GM18508 (cell line): Measurements from ENCODE around the gene CDK12.
"Not testable (repeated sequence)": the region's sequence is repeated elsewhere in the genome, so short reads cannot be mapped to it uniquely, and the experiment has no call there.

ENCODE experiments used
- ATAC-seq: cut with Tn5 transposase; IDR thresholded peaks from one replicate; pipeline ENCODE4 v1.9.1; 2021; ENCODE audit warnings: moderate number of reproducible peaks; ENCODE audit not compliant: insufficient read depth, unreplicated experiment

The CDK12 gene

DNA sequence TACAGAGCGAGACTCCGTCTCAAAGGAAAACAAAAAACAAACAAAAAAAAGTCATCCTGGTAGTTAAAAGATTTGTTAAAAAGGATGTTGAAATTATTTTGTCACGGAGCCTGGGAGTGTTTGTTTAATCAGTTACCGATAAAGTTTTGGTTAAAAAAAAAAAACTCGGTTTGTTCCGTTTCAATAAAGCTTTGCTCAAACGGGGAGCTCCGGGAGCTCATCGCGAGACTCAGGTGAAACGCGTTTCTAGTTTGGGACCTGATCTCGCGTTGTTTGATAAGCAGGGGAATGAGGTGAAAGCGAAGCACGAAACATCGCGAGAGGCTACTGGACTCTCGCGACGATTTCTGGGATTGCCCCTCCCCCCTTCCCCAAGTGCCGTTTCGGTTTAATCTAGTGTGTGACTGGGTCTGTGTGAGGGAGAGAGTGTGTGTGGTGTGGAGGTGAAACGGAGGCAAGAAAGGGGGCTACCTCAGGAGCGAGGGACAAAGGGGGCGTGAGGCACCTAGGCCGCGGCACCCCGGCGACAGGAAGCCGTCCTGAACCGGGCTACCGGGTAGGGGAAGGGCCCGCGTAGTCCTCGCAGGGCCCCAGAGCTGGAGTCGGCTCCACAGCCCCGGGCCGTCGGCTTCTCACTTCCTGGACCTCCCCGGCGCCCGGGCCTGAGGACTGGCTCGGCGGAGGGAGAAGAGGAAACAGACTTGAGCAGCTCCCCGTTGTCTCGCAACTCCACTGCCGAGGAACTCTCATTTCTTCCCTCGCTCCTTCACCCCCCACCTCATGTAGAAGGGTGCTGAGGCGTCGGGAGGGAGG is at the start of gene CDK12:
Gene CDK12, plus strand, starts transcription at position 374 of the 813 bp plus-strand sequence. CDS start 586 bp downstream, outside the sequence.
- ATAC-seq, result peak; percentile 53

DNA sequence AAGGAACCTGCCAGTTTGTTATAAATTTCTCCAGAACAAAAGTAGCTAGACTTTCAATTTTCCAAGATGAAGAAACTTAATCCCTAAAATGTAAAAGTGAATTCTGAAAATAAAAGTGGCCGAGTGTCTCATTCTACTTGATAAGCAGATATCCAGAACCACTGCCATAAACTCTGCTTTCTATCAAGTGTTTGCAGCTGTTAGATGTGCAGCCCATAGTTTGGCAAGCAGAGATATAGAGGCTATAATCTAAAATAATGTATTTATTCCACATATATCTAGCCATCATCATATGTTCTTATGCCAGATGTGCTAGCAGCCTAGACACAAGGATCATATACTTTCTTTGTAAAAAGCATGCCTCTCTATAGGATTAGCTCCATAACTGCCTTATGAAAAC is 45.1 kb upstream of the CDK12 start:
- ATAC-seq, result no peak

DNA sequence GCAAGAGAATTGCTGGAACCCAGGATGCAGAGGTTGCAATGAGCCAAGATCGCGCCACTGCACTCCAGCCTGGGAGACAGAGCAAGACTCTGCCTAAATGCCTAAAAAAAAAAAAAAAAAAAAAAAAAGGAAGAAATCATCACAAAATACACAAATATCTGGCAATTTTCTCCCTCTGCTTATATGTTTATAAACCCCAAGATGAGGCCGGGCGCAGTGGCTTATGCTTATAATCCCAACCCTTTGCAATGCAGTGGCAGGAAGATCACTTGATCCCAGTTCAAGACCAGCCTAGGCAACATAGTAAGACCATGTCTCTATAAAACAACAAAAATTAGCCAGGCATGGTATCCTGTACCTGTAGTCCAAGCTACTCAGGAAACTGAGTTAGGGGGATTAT is 31.7 kb upstream of the CDK12 start:
- ATAC-seq, result no peak

DNA sequence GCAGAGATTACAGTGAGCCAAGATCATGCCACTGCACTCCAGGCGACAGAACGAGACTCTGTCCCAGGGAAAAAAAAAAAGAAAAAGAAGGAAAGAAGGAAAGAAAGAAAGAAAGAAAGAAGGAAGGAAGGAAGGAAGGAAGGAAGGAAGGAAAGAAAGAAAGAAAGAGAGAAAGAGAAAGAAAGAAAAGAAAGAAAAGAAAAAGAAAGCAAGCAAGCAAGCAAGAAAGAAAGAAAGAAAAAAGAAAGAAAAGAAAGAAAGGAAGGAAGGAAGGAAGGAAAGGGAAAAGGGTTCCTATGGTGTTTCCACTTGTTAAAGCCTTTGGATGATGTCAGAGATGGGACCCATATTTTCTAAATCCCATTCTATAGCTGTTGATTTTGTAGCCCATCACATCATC is 21.4 kb upstream of the CDK12 start:
- not testable (repeated sequence) for ATAC-seq

DNA sequence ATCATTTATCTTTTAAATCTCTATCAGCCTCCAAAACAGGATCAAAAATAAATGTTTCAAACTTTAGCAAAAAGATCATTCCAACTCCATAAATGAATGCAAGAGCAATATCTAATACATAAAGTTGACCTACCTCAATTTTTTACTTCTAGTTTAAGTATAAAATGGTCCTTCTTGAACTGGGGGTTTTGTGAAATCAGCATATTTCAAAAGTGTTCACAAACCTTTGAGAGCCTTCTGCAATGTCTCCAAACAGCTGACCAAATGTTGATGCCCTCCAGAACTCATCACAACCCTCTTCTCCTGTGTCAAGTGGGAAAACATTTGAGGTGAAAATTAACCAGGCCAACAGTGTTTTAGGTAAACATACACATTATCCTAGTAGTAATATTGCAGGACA is 18.0 kb upstream of the CDK12 start:
- no peak for ATAC-seq

DNA sequence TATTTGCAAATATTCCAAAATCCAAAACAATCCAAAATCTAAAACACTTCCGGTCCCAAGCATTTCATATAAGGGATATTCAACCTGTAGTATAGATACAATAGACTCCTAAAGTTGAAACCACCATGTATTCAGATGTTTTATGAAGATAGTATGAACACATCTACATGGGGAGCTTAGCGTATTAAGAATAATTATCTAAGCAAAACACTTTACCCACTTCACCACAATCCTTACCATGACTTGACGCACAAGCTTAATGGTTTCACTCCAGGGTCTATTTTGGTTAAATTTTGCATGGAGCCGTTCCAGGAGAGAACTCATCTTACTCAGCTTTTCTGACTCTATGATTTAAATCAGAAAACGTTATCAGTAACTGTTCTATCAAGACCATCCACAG is 13.7 kb upstream of the CDK12 start:
- no peak for ATAC-seq

DNA sequence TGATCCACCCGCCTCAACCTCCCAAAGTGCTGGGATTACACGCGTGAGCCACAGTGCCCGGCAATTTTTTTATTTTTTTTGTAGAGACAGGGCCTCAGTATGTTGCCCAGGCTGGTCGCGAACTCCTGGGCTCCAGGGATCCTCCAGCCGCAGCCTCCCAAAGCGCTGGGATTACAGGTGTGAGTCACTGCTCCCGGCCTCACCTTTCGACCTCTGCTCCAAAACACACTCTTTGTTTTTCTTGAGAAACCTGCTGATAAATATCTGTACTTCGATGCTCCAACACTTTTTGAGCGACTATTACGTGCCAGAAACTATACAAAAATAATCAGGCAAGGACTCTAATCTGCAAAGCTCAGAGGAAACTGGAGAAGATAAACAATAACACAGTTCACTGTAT is 11.2 kb upstream of the CDK12 start:
- no peak for ATAC-seq

DNA sequence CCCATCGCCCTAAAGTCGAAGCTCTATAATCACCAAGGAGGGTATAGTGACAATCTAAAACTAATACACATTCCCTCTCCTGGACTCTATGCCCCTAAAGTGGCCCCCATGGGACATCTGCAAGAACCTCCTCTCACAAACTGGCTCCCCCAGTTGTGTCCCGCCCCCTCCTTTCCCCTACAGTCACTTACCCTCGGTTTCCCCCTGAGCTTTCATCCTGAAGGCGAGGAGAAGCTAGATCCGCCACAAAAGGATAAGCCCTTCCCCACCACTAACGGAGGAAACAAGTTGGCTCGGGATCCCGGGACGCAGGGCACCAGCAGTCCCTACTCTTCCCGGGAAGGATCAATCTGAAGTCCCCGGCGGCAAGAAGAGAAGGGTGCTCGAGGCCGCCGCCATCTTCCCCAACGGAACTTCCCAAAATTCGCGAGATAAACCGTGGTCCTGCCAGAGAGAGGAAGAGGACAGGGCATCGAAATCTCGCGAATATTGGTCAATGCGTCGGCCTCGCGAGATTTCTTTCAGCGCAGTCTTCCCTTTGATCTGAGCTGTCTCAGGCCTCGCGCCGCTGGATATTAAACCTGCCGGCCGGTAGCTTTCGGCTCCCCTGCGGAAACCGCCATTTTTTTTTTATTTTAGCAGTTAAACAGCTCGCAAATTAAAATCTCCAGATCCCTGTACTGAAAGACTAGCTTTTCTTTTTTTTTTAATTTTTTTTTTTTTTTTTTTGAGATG is 10.3 kb upstream of the CDK12 start, which contains the start of gene MED1:
Gene MED1, minus strand, starts transcription at position 417 of the 735 bp plus-strand sequence. Its CDS starts 201 bp downstream, at position 216.
- ATAC-seq, result peak; percentile 68

DNA sequence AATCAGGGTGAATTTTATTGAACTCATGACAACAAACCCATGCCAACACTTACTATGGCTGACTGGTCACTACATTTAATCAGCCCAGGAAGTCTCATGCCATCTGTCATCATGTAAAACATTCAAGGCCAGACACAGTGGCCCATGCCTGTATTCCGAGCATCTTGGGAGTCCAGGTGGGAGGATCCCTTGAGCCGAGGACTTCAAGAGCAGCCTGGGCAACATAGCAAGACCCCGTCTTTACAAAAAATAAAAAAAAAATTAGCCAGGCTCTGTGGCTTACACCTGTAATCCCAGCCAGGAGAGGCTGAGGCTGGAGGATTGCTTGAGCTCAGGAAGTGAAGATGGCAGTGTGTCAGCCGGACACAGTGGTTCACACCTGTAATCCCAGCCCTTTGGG is 5.4 kb upstream of the CDK12 start:
- ATAC-seq, result no peak

DNA sequence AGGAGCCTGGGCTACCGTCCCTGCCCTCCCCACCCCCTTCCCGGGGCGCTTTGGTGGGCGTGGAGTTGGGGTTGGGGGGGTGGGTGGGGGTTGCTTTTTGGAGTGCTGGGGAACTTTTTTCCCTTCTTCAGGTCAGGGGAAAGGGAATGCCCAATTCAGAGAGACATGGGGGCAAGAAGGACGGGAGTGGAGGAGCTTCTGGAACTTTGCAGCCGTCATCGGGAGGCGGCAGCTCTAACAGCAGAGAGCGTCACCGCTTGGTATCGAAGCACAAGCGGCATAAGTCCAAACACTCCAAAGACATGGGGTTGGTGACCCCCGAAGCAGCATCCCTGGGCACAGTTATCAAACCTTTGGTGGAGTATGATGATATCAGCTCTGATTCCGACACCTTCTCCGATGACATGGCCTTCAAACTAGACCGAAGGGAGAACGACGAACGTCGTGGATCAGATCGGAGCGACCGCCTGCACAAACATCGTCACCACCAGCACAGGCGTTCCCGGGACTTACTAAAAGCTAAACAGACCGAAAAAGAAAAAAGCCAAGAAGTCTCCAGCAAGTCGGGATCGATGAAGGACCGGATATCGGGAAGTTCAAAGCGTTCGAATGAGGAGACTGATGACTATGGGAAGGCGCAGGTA is 762 bp downstream of the CDK12 start:
- ATAC-seq, result no peak

DNA sequence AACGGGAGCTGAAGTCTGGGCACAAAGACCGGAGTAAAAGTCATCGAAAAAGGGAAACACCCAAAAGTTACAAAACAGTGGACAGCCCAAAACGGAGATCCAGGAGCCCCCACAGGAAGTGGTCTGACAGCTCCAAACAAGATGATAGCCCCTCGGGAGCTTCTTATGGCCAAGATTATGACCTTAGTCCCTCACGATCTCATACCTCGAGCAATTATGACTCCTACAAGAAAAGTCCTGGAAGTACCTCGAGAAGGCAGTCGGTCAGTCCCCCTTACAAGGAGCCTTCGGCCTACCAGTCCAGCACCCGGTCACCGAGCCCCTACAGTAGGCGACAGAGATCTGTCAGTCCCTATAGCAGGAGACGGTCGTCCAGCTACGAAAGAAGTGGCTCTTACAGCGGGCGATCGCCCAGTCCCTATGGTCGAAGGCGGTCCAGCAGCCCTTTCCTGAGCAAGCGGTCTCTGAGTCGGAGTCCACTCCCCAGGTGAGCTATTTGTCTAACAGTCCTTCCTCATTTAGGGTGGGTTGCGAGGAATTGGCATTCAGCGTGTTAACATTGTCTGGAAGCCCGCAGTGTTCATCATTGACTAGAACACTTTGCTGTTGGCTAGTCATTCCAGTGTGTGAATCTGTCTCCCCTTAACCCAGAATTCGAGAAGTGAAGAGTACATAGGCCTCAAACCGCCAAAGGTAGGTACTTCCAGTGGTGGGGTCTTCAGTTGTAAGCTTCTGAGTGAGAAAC is 1.5 kb downstream of the CDK12 start:
- no peak for ATAC-seq

DNA sequence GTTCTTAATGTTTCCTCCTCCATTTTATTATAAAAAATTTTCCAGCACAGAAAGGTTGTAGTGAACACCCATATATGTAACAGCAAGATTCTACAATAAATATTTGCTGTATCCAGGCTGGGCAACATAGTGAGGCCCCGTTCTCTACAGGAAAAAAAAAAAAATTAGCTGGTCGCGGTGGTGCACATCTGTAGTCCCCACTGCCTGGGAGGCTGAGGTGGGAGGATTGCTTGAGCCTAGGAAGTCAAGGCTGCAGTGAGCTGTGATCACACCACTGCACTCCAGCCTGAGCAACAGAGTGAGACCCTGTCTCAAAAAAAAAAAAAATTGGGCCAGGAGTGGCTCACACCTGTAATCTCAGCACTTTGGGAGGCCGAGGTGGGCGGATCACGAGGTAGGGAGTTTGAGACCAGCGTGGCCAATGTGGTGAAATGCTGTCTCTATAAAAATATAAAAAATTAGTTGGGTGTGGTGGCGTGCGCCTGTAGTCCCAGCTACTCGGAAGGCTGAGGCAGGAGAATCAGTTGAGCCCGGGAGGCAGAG is 3.4 kb downstream of the CDK12 start:
- not testable (repeated sequence) for ATAC-seq

DNA sequence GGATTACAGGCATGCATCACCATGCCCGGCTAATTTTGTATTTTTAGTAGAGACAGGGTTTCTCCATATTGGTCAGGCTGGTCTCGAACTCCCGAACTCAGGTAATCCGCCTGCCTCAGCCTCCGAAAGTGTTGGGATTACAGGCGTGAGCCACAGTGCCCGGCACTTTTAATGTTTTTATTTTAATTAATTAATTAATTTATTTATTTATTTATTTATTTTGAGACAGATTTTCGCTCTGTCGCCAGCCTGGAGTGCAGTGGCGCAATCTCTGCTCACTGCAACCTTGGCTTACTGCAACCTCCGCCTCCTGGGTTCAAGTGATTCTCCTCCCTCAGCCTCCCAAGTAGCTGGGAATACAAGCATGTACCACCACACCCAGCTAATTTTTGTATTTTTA is 7.3 kb downstream of the CDK12 start:
- not testable (repeated sequence) for ATAC-seq

DNA sequence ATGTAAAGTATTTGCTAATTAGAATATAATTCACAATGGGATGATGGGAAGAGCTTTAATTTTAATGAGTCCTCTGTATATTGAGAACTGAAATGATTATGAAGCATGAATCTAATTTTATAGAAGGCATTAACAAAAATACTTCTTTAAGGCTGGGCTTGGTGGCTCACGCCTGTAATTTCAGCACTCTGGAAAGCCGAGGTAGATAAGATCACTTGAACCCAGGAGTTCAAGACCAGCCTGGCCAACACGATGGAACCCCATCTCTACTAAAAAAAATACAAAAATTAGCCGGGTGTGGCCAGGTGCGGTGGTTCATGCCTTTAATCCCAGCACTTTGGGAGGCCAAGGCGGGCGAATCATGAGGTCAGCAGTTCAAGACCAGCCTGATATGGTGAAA is 12.0 kb downstream of the CDK12 start:
- no peak for ATAC-seq

DNA sequence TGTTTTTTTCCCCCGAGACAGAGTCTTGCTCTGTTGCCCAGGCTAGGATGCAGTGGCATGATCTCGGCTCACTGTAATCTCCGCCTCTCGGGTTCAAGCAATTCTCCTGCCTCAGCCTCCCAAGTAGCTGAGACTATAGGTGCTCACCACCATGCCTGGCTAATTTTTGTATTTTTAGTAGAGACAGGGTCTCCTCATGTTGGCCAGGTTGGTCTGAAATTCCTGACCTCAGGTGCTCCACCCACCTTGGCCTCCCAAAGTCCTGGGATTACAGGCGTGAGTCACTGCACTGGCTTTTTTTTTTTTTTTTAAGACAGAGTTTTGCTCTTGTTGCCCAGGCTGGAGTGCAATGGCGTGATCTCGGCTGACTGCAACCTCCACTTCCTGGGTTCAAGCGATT is 18.3 kb downstream of the CDK12 start:
- ATAC-seq, result not testable (repeated sequence)

DNA sequence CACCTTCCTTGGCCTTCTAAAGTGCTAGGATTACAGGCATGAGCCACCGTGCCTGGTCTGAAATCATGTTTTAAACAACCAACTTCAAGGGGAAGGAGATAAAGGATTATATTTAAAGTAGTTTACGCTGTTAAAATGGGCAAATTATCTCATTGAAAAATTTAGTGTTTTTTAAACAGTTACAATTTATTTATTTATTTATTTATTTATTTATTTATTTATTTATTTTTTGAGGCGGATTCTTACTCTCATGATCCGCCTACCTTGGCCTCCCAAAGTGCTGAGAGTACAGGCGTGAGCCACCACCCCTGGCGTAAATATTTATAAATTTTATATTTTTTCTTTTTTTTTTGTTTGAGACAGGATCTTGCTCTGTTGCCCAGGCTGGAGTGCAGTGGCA is 22.2 kb downstream of the CDK12 start:
- ATAC-seq, result no peak

DNA sequence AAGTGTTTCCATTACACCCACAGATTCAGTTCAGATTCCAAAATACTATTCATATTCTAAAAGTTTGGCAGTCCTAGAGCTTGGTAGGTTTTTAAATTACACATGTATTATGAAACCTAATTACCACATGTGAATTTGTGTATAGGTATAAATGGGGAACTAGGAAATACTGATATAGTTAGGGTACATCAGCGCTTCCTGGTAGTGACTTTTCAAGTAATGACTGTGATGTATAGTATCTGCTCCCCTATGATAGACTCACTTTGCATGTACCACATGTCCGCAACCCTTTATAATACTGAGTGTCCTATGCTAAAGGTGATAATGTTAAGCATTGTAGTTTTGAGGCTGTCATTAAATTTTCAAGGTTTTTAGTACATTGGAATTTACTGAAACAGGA is 22.9 kb downstream of the CDK12 start:
- ATAC-seq, result no peak

DNA sequence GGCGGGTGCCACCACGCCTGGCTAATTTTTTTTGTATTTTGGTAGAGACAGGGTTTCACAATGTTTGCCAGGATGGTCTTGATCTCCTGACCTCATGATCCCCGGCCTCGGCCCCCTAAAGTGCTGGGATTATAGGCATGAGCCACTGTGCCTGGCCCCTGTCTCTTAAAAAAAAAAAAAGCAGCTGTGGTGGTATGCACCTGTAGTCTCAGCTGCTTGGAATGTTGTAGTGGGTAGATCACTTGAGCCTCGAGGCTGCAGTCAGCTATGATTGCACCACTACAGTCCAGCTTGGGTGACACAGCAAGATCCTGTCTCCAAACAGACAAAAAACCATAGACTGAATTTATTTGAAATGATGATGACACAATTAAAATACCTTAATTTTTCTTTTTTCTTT is 24.3 kb downstream of the CDK12 start:
- no peak for ATAC-seq

DNA sequence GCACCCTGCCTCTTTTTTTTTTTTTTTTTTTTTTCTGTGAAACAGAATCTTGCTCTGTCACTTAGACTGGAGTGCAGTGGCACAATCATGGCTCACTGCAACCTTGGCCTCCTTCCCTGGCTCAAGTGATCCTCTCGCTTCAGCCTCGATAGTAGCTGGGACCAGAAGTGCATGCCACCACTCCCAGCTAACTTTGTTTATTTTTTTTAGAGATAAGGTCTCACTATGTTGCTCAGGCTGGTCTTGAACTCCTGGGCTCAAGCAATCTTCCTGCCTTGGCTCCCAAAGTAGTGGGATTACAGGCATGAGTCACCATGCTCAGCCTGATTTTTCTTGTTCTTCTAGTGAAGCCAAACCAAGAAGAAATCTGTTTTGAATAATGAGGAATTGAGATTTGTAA is 25.0 kb downstream of the CDK12 start:
- ATAC-seq, result no peak

DNA sequence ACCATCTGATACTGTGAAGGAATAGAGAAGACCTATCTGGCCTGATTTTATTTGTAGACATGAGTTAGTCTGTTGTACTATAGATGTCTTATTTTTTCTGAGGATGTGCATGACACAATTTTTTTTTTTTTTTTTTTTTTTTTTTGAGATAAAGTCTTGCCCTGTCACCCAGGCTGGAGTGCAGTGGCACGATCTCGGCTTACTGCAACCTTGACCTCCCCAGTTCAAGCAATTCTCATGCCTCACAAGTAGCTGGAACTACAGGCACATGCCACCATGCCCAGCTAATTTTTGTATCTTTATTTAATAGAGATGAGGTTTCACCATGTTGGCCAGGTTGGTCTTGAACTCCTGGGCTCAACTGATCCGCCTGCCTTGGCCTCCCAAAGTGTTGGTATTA is 26.2 kb downstream of the CDK12 start:
- not testable (repeated sequence) for ATAC-seq
